Activated CD4-positive, alpha-beta T cell treated with anti-CD3 and anti-CD28 coated beads for 4 hours (primary cell): ENCODE measurements around the gene POU2F1.
A peak's percentile ranks its signal among the peaks of the same experiment; 100 is the strongest.

Experiments used
- DNase-seq, 2 donors: peaks; one replicate each; pipeline ENCODE4 v3.0.0-alpha.2; 2020

POU2F1 gene

DNA sequence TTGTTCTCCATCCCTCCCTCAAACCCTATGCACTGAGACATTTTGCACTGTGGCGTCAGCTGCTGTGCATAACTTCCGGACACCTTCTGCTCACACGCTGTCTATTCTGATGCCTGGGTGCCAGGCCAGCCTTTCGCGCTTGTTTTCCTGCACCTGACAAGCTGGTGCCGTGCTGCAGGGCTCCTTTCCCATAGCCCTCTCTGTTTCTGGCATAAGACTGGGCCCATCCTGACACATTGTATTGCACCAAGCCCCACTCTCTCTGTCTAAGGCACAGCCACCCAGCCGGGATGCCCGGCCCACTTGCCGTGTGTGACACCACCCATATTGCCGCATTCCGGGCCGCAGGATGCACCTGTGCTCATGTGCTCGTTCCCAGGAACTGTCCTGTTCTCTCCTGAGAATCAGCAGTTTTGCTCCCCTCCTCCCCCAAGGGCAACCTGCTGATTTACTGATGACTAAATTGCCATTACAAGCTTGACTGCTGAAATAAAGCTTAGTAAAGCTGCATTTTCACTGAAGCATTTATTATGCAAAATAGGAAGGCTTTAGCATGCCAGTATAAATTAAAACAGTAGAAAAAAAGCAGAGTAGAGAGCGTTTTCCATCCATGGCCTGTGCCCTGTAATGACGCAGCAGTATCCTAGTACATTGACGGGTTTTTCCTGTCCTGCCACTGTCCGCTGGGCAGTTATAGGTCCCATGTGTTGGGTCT lies 209.6 kb downstream of the POU2F1 start:
- DNase-seq, result no peak

- no peak for DNase-seq
Measured at GRCh38 chr1:167430849-167431242, 210.2 kb downstream of the POU2F1 start.

- no peak for DNase-seq
Measured at GRCh38 chr1:167431261-167431908, 210.7 kb downstream of the POU2F1 start.

DNA sequence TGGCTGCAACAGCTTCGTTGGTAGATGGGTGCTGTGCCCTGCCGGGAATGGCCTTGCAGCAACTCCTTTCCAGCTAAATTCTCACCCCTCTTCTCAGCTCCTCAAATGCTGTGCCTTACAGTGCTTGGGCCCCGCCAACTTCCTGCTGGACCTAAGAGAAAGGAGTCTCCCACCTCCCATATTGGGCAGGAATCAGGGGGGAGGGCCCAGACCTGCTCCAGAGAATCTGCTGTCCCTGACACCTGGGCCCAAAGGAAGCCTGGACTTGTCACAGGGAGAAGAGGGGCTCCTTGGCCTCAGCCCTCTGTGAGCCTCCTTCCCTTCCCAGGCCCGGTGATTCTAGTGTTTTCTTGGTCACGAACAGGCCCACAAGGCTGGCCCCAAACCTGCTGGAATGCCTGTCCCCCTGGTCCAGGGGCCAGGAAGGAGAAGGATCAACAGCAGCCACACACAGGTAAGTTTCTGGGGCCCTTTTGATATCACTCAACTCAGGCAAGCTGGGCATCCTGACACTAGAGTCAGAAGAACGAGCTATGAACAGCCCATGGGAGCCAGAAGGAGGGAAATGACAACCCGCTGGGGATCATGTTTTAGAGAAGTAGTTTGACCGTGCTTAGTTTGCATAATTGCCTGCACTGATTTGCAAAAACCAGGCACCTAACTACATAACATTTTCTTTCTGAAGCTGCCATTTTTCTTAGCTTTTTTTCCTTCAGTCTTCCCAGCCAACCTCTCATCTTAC lies 211.4 kb downstream of the POU2F1 start:
- no peak for DNase-seq

- DNase-seq, result no peak
Measured at GRCh38 chr1:167432780-167433179, 212.1 kb downstream of the POU2F1 start.

- no peak for DNase-seq
Measured at GRCh38 chr1:167433884-167434283, 213.2 kb downstream of the POU2F1 start.

GRCh38 chr1:167434306-167434705 lies 213.6 kb downstream of the POU2F1 start:
- DNase-seq, result no peak

DNA sequence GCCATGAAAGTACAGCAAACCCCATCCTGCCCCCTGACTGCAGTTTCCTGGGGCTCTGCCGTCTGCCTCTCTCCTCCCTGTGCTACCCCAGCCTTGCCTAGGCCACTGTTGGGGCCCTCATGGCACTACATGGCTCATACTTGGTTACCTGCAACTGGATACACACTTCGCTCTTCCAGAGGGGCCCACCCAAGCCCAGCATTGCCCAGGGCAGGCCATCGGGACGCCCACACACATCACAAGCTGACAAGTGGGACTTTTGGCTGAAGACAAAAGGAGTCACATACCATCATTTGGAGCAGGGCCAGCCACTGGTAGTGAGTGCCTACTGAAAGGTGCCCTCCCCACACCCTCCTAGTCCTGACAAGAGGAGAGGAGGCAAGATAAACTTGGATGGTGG lies 214.8 kb downstream of the POU2F1 start:
- no peak for DNase-seq

DNA sequence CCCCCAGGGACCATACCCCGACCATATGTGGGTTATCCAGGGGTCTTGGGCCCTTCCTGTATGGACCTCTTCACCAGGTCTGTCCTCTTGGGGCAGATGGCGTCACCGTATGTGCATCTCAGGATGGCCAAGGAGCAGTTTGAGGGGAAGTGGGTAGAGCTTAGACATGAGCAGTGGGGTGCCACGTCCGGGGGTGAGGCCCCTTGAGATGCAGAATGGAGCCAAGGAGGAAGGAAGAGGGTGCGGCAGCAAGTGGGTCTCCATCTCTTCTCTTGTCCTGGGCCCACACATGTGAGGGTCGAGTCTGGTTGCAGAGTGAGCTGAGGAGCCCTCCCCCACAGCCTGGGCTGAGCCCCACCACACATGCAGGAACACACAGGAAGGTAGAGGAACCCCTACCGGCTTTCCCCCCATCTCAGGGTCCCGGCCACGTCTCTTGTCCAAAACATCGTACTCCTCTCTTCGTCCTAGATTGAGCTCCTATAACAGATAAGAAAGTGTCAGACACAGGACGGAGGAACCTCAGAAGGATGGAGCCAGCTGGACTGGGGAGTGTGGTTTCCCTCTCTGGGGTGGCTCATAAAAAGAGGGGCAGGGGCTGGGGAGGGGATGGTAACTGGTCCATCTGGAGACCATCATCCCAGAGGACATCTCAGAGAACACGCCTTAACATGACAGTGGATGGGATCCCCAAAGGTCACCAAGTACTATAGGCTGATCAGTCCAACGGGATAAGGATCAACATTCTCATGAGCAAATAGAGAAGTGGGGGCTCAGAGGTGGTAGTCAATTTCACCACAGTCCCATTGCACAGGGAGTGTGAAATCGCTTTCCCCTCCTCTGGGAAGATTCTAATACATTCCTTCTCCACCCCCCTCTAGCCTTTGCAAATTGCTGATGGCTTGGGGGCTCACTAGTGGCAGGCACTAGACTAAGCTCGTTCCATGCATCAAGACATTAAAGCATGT lies 217.8 kb downstream of the POU2F1 start:
- DNase-seq, result no peak

GRCh38 chr1:167439301-167439988 lies 218.8 kb downstream of the POU2F1 start:
- no peak for DNase-seq

DNA sequence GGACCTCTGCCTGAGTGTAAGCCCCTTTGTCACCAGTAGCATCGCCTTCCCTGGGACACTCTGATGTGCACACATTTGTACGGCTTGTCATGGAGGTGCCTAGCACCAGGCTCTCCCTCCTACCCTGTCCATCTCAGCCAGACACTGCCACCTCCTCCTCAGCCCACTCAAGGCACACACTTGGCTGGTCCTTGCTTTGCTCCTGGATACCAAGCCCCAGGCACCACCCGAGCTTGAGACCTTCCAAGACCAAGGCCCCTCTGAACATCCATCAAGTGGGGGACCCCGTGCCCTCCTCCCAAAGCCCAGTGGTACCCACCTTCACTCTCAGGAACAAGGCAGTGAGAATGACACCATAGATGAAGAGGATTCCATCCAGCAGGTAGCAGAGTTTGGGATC lies 219.7 kb downstream of the POU2F1 start:
- no peak for DNase-seq

DNA sequence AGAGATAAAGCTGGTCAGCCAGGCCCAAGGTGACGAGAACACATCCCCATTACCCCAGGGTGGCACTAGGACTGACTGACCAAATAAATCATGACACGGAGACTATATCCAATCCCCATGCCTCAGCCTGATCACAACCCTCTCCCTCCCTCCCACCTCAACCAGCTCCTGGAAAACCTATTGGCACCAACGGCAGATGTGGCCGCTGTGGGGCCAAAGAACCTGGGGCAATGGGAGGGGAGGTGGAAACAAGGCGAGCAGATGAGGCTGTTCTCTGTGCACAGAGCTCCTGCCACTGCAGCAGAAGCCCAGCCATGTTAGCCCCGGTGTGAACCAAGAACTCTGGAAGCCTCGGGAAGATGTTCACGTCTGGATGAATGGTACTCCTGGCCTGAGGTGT lies 220.1 kb downstream of the POU2F1 start:
- no peak for DNase-seq

DNA sequence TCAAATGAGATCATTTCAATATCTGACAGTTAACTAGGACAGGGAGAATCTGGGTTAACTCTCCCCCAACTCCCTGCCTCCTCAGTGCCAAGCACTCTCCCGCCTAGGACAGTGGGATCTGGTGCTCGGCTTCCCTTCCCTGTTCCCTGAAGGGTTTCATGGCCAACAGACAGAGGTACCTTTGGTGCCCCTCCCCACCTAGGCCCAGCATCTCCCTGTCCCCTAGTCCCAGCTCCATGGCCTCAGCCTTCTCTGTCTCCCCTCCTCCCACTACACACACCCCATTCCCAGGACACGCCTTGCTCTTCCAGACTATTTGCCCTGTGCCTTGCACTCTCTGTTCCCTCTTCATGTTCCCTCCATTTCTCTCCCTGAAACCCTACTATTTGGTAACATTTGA lies 220.5 kb downstream of the POU2F1 start:
- no peak for DNase-seq

- DNase-seq, result peak; percentile 87 to 91
Measured at GRCh38 chr1:167442142-167442848, 221.6 kb downstream of the POU2F1 start.

- peak in 1 of 2 donors; percentile 1 for DNase-seq
Measured at GRCh38 chr1:167442854-167443565, 222.3 kb downstream of the POU2F1 start.

DNA sequence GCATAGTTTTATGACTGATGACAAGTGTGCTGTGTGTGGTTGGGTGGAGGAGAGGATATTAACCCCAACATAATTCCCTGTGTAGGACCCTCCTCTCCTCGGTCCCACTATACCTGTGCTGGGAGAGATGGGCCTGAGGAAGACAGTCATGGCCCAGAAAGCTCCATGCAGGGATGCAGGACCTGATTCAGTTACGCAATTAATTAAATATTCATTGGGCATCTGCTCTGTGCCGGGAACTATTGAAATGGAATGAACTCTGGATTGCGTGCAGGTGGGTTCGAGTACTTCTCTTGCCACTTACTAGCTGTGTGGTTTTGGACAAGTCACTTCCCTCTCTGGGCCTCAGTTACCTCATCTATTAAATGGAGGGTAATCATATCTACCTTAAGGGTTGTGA lies 223.1 kb downstream of the POU2F1 start:
- no peak for DNase-seq

DNA sequence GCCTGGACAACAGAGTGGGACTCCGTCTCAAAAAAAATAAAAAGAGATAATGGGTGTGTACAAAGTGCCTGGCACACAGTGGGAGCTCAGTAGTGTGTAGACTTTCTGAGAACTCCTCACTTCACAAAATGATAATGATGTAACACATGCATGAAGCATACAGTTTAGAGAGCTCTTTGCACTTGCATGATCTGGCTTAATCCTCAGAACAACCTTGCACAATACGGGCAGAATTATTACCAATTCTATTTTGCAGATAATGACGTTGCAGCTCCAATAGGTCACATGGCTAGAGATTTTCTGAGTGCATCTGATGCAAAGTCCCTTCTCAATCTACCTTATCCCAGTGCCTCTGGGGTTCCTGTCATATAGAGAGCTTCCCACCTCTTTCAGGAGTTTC lies 226.3 kb downstream of the POU2F1 start:
- no peak for DNase-seq

GRCh38 chr1:167447521-167448136 lies 226.9 kb downstream of the POU2F1 start:
- peak; percentile 67 to 70 for DNase-seq

DNA sequence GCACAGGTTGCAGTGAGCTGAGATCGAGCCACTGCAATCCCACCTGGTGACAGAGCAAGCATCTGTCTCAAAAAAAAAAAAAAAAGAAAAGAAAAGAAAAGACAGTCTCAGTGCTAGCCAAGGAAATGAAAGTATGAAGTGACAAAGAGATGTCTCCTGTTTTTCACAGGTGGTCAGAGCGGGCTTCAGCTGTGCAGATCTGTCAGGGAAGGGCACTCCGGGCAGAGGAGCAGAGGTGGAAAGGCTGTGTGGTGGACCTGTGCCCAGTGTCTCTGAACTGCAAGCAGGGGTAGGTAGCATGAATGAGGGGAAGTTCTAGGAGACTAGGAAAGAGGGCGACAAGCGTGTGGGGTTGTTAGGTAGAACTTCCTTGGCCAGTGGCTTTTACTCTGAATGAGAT lies 230.2 kb downstream of the POU2F1 start:
- DNase-seq, result no peak

GRCh38 chr1:167452483-167452882 lies 231.8 kb downstream of the POU2F1 start:
- no peak for DNase-seq
